GM23248 (cell line): ENCODE data around the gene TADA3.

Experiments
- EZH2 ChIP-seq: fragments of 200-600 bp; sonication (generic); IDR thresholded peaks from 2 replicates; pipeline ENCODE4 v1.6.1; 2018; ENCODE audit warnings: antibody characterized with exemption, mild to moderate bottlenecking; ENCODE audit not compliant: insufficient read depth, poor library complexity, severe bottlenecking
- EZH2phosphoT487 ChIP-seq: fragments of 200-600 bp; sonication (generic); IDR thresholded peaks from 2 replicates; pipeline ENCODE4 v1.6.1; 2018; ENCODE audit warnings: antibody characterized with exemption, moderate library complexity, mild to moderate bottlenecking, low read depth; ENCODE audit not compliant: insufficient read depth

DNA sequence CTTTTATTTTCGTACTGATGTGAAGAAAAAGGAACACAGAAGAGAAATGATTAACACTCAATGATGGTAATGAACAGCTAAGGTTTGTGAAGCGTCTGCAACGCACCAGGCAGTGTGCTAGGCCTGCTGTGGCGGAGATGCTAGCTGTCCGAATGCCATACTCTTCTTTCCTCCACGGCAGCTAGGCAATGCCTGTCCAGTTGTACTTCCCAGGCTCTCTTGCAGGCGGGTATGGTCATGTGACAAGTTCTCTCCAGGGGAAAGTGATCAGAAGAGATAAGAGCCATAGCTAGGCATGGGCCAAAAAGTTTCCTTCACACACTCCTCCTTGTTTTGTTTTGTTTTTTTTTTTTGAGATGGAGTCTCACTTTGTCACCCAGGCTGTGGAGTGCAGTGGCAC lies 6.7 kb downstream of the TADA3 start:
- TF ChIP-seq EZH2phosphoT487 (no peak), EZH2 (no peak)
